ENCODE data around the gene IFT25.
"Not testable (repeated sequence)": the region's sequence is repeated elsewhere in the genome, so short reads cannot be mapped to it uniquely, and the experiment has no call there.

Gene IFT25

DNA sequence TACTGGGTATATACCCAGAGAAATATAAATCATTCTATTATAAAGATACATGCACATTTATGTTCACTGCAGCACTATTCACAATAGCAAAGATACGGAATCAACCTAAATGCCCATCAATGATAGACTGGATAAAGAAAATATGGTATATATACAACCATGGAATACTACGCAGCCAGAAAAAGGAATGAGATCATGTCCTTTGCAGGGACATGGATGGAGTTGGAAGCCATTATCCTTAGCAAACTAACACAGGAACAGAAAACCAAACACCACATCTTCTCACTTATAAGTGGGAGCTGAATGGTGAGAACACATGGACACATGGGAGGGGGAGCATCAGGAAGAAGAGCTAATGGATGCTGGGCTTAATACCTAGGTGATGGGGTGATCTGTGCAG is 63.6 kb downstream of the IFT25 start:
- not testable (repeated sequence) for DNase-seq

DNA sequence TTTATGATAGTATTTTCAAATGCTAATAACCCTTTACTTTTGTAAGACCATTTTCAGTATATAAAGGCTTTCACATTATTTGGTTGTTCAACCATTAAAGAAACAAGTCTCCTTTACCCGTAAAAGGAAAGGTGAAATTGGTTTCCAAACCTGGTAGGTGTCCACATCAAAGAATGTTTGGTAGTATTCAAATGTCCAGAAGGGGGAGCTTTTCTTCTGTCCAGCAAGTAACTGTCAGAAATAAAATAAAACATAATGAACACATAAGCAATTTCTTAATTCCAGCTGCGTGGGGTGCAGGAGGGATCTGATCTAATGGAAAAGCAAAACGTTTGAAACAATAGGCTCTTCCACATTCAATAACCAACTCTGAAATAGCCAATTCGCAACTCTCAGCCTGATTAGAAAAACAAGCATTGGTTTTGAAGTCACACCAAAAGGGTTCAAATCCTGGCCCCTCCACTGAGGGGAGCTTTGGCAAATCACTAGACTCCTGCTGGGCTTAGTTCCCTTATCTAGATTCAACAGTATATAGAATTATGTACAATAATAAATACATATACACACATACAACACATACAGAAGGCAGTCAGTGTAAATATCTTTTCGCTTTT is 66.9 kb downstream of the IFT25 start:
- peak; percentile 61 for DNase-seq

GRCh38 chr1:53875150-53875549 is 70.3 kb downstream of the IFT25 start:
- DNase-seq = not testable (repeated sequence)

- DNase-seq = no peak
Observed at GRCh38 chr1:53871773-53872484, 73.6 kb downstream of the IFT25 start.

All from activated CD4-positive, alpha-beta T cell treated with anti-CD3 and anti-CD28 coated beads, Interleukin-10, Interleukin-2, amounts not matched to agents 100 ng/mL and 50 ng/mL, durations not matched to agents 16 hours and 8 hours (primary cell).